ENCODE results near the gene SCRT2.
A peak's percentile ranks its signal among the peaks of the same experiment; 100 is the strongest.
"Not testable (repeated sequence)": the region's sequence is repeated elsewhere in the genome, so short reads cannot be mapped to it uniquely, and the experiment has no call there.

Gene SCRT2

GRCh38 chr20:675453-676314 is at the start of gene SCRT2:
TSS of gene SCRT2 (minus strand) at chr20:675802. CDS start at chr20:675601, 201 bp downstream.
- no peak within 1 kb of the TSS for H3K4me3 ChIP-seq (ENCODE audit: low read length)
- TF ChIP-seq CTCF (IDR thresholded peaks at IDR 0.05; ENCODE audit: insufficient read depth, low read depth, low read length, missing control alignments), result no peak
- peak; percentile 81 for DNase-seq (ENCODE audit: low read depth)

- DNase-seq (ENCODE audit: low read depth); H3K4me3 ChIP-seq (ENCODE audit: low read length): not testable (repeated sequence)
These were observed 49.2 kb upstream of the SCRT2 start for GRCh38 chr20:724797-725196.

- peak; percentile 53 for DNase-seq (ENCODE audit: low read depth)
- TF ChIP-seq CTCF (IDR thresholded peaks at IDR 0.05; ENCODE audit: insufficient read depth, low read depth, low read length, missing control alignments), result no peak
- no peak overlapping the region for H3K4me3 ChIP-seq (ENCODE audit: low read length)
These were observed 48.2 kb upstream of the SCRT2 start for GRCh38 chr20:723756-724155.

- no peak overlapping the region for H3K4me3 ChIP-seq (ENCODE audit: low read length)
- TF ChIP-seq CTCF (IDR thresholded peaks at IDR 0.05; ENCODE audit: insufficient read depth, low read depth, low read length, missing control alignments), result no peak
- no peak for DNase-seq (ENCODE audit: low read depth)
These were observed 47.4 kb upstream of the SCRT2 start for GRCh38 chr20:722822-723644.

- H3K4me3 ChIP-seq (ENCODE audit: low read length), result no peak overlapping the region
- no peak for TF ChIP-seq CTCF (IDR thresholded peaks at IDR 0.05; ENCODE audit: insufficient read depth, low read depth, low read length, missing control alignments)
- DNase-seq (ENCODE audit: low read depth), result no peak
These were observed 46.3 kb upstream of the SCRT2 start for GRCh38 chr20:721876-722275.

GRCh38 chr20:719816-720215 is 44.2 kb upstream of the SCRT2 start:
- no peak overlapping the region for H3K4me3 ChIP-seq (ENCODE audit: low read length)
- no peak for DNase-seq (ENCODE audit: low read depth)
- TF ChIP-seq CTCF (IDR thresholded peaks at IDR 0.05; ENCODE audit: insufficient read depth, low read depth, low read length, missing control alignments), result no peak

- DNase-seq (ENCODE audit: low read depth), result no peak
- TF ChIP-seq CTCF (IDR thresholded peaks at IDR 0.05; ENCODE audit: insufficient read depth, low read depth, low read length, missing control alignments), result no peak
- H3K4me3 ChIP-seq (ENCODE audit: low read length), result no peak overlapping the region
These were observed 43.5 kb upstream of the SCRT2 start for GRCh38 chr20:719068-719467.
